AG08396 (cell line): Measurements from ENCODE around the gene SNAI1.

ENCODE experiments used
- DNase-seq: peaks from one replicate; pipeline ENCODE4 v3.0.0; 2012; ENCODE audit warnings: low spot score, mixed read lengths

Gene SNAI1

GRCh38 chr20:50037575-50037974, 54.8 kb downstream of the SNAI1 start:
- DNase-seq: no peak

DNA sequence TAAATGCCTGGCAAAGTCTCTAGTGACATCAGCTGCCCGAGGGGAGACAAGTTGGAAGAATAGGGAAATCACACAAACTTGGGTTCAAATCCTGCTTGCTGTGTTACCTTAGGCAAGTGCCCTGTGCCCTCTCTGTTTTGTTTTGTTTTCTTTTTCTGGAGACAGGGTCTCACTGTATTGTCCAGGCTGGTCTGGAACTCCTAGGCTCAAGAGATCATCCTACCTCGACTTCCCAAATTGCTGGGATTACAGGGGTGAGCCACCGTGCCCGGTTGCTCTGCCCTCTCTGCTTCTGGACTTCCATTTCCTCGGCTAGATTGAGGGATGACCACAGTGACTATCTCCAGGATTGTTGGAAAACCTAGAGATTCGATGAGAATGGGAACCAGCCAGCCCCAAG, 55.4 kb downstream of the SNAI1 start:
- no peak for DNase-seq
